GM21381 (cell line): Measurements from ENCODE around the gene RNF220.

Source experiments
- ATAC-seq: cut with Tn5 transposase; IDR thresholded peaks from one replicate; pipeline ENCODE4 v1.9.1; 2021; ENCODE audit warnings: mild to moderate bottlenecking, moderate library complexity; ENCODE audit not compliant: unreplicated experiment

The RNF220 gene

GRCh38 chr1:44515416-44515815, 110.4 kb downstream of the RNF220 start:
- no peak for ATAC-seq

DNA sequence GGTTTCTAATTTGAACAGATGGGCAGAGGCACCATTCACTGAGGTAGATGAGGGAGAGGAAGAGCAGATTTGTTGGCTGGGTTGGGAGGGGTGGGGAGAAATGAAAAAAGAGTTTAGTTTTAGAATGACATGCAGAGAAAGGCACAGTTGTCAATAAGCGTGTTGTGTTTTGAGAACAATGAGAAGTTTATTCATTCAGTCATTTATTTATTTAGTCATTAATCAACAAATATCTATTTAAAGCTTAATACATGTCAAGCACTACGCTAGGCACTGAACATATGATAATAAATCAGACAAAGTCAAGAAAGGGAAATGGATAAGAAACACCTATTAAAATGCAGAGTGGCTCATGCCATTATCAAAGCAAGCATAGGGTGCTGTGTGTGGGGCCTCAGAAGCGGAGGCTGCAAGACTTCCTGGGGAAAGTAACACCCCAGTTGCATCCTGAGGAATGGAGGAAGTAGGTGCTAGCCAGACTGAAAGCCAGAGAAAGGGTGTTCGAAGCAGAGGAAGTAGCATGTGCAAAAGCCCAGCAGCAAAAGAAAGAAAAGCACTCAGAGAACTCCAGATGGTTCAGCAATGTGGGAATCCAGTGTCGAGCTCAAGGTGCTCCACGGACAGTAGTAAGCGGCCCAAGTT, 114.1 kb downstream of the RNF220 start:
- no peak for ATAC-seq

DNA sequence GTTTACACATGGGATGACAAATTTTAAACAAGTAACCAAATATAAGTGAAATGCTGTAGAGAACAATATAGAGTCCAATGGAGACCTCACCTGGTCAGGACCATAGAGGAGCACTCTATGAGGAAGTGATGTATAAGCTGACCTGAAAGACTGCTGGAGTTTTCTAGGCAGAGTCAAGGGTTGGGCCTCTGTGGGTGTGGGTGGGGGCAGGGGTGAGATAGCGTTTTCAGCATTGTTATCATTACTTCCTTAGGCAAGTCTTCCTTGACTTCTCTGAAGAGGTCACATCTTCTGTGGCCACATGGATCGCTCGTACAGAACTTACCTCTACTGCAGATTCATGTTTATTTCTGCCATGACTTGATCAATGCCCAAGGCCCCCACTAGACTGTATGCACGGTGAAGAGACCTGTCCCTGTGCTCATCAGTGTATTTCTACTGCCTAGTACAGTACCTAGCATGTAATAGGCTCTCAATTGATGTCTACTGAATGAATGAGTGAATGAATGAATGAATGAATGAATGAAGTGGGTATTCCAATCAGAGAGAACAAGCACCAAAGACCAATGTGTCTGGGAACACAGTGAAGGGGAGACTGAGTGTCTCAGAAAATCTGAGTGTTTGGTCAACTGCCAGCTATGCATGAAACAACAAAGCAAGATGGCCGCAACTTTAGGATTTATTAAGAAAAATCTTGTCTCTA, 116.5 kb downstream of the RNF220 start:
- ATAC-seq = no peak

DNA sequence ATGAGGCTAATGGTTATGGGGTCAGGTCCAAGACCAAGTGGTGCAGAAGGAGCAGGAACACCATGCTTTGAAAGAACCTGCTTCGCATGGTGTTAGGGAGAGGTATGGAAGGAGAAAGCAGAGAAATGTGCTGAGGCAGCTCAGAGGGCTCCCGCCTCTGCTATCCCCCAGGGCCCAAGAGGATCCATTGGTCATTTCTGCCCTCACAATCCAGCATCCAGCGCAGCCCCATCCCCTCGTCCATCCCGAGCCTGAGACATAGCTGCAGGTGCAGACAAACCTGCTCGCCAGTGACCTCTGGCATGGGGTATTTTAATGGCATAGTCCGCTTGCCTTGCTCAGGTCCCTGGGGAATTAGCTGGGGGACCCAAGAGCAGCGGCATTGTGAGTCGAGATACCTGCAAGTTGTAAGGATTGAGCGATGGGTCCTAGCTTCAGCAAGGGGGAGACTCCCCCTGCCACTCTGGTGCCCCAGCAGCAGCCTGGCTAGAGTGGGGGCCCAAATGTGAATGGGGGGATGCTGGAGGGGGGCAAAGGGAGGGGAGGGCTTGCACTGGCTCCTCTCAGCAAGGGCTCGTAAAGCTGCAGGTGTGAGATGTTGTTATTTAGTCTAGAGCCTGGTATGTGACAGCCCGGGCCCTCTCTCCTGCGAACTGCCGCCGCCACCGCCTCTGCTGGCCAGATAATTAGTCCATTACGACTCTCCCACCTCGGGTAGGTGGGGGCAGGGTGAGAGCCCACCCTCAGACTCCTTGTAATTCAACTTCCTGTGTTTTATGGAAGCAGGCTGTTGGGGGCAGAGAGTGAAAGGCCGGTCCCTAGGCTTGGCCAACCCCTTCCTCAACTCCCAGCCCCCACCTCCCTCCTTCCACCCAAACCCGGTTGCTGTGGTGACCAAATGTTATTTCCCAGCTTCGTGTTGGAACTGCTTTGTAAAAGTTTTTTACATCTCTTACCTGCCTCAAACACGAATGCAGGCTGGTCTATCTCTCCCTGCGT, 118.8 kb downstream of the RNF220 start:
- ATAC-seq = no peak

GRCh38 chr1:44524655-44525500, 119.8 kb downstream of the RNF220 start:
- ATAC-seq = no peak

DNA sequence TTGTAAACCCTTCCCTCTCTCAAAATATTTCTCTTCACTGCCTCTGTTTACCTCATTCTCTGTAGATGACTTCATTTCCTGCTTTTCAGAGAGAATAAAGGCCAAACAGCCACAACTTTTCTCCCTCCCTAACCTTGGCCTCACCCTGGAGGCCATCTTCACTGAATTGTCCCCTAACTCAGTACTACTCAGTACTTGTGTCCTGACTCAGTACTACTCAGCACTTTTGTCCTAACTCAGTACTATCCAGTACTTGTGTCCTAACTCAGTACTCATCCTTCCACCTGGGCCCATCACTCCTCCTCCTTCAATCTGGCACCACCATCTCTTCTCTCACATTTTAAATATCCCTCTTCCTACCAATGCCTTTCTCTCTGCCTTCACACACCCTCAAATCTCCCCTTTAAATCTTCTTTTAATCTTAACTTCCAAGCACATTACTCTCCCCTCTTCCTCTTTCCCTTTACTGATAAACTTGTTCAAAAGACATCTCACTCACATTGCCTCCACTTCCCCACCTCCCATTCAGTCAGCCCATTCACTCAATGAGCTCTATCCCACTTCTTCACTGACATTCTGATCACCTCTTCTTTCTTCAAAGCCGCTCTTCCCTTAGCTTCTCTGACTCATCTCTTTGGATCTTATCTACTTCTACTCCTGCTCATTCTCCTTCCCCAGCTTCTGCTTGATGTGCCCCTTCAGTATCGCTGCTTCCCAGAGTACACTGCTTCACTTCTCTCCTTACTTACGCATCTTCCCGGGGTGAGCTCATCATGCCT, 121.4 kb downstream of the RNF220 start:
- no peak for ATAC-seq

GRCh38 chr1:44531785-44532566, 126.9 kb downstream of the RNF220 start:
- no peak for ATAC-seq

- no peak for ATAC-seq
These were observed 127.5 kb downstream of the RNF220 start for GRCh38 chr1:44532567-44532944.

GRCh38 chr1:44534771-44535170, 129.7 kb downstream of the RNF220 start:
- no peak for ATAC-seq

DNA sequence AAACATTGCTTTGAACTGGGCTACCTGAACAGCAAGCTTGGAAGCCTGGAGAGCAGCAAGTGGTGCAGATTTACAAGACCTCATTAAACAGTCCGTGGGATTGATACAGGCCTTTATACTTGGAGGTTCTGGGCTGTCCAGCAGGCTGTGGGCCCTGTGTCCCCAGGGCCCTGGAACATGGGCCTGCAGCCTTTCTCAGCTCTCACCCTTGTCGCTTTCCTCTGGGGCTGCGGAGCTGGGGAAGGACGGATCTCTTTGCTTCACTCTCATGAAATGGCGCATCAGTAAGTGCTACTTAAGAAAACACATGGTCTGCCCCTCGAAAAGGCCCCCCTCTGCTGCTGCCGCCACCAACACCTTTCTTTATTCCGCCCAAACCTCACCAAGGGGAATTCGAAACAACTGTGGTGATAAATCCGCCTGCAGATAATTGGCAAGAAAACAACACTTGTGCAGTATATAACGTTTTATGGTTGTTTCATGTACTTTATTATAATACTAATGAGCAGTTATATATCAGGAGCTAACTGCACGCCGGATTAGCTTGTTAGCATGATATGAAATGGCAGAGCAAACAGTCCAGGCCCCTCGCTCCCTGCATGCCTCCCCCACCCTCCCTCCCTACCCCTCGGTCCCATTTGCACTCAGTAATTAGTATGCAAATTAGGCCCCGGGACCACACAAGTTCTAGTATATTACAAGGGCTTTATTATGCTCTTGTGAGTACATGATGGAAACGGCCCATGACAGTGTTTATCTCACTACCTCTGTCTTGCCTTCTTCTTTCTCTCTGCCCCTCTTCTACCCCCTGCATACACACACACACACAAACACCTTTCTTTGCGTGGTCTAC, 131.5 kb downstream of the RNF220 start:
- no peak for ATAC-seq

GRCh38 chr1:44537538-44537937, 132.5 kb downstream of the RNF220 start:
- no peak for ATAC-seq

- ATAC-seq = no peak
These were observed 132.9 kb downstream of the RNF220 start for GRCh38 chr1:44537956-44538355.

GRCh38 chr1:44539991-44540730, 135.1 kb downstream of the RNF220 start:
- ATAC-seq = no peak

GRCh38 chr1:44542420-44543063, 137.5 kb downstream of the RNF220 start:
- ATAC-seq = no peak

DNA sequence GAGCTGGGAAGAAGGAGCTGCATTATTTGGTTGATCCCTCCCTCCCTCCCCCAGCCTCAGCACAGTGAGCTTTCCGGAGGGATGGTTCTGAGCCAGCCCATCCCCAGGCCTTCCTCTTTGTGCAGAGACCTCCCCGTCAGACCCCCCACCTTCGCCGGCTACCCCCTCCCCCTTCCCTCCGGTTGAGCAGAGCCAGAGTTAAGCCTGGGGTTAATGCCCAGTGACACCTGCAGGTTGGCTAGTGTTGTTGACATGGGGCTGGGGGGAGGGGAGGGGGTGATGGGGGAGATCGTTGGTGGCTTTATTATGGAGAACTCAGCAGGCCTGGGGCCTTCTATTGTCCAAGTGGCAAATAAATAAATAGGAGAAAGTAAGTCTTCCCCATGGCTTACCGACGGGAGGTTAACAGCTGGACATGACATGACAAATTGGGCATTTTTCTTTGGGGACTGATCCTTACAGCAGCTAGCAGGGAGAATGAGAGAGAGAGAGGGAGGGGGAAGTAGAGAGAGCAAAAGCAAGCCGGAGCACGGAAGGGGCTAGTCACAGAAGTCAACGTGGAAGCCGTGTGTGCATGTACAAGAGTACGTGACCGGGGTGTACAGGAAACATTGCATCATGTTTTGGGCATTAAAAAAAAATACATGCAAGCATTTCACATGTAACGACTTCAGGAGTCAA, 138.1 kb downstream of the RNF220 start:
- no peak for ATAC-seq

DNA sequence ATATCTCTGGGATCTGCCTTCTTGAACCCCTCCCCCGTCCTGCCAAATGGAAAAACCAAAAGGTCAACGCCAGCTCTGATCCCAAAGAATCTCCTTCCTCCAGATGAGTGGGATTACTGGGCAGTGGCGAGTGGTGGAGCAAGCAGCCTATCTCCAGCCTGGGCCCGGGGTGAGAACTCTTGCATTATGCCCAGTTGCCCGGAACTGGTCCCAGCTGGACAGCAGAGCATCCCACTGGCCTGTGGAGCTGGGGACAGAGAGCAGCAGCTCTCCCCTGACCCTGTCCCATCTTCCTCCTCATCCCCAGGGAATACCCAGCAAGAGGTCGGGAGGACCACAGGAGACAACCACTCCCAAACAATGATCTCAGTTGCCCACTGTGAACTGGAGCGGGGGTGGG, 138.7 kb downstream of the RNF220 start:
- no peak for ATAC-seq
